NK-92 treated with Interleukin-12 subunit alpha and Interleukin-12 subunit beta, amount 100 ng/mL, for 24 hours (cell line): Measurements from ENCODE around the gene OSBPL2.

Experiments
- DNase-seq: peaks from one replicate; lab custom pipeline; 2025; lab: John Stamatoyannopoulos, UW

OSBPL2 gene

DNA sequence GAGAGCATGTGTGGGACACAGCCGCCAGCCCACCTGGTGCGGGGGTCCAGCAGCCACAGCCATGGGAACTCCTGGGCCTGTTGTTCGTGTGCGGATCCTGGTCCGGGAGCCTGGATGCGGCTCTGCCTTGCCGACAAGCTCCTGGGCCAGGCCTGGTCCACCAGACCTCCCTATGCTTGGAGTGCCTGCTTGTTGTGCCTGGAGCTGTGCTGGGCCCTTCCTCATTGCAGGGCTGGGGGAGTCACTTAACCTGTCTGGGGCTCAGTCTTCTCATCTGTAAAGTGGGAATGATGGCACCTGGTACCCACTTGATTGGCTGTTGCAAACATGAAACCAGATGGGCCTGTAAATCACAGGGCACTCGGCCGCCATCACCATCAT lies 2.6 kb upstream of the OSBPL2 start:
- DNase-seq, result no peak

DNA sequence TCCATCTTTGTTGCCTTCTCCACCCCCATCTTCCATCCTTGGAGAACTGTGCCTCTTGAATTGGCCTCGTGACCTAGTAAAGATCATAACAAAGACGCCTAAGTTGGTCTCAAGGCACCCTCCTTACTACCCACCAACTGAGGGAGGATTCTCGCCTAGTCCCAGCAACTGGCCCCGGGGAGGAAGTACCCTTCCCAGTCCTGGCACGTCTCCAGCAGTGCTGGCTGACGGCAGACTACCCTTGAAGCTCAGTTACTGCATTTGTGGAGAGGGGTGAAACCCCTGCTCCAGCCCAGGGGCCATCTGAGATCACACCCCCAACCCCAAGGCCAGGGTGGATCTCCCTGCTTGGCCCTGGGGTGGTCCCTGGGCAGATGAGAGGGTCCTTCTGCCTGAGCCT lies 2.1 kb upstream of the OSBPL2 start:
- DNase-seq, result no peak

DNA sequence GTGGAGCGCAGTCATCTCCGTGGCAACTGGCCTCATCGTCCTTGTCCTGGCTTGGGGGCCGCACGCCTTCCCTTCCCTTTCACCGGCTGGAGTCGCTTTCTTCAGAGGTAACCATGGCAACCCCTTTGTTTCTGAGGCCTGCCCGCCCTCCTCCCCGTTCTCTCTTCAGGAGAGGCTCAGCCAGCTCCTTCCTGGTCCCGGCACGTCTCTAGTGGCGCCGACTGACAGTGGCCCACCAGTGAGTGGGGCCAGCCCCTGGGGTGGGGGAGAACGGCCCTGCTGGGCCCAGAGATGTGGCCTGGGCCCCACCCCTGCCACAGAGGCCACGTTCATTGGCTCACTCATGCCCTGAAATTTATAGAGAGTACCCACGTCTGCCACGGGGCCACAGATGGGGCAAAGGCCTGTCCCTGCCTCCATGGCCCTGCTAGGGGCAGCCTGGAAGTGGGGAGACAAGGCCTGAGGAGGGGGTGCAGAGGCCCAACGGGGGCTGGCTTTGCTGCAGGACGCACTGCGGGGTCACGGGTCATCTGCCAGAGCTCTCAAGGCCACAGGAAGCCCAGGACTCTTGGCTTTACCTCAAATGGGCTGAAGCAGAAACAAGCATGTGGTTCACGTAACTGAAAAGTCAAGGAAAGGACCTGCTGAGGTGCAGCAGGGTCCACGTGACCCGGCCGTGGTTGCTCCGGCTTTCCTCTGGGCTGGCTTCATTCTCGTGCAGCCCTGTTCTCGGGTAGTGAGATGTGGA lies 1.4 kb upstream of the OSBPL2 start:
- DNase-seq, result no peak

DNA sequence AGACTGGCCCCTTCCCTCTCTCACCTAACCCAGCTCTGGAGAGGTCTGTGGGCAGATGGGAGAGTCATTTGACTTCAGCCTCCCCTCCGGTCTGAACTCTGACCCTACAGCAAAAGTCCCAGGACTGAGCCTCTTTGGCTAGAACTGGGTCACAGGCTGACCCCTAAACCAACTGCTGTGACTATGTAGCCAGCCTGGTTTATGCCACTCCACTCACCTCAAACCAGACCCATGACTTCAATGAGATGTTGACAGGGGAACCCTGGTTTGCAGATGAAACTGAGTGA lies 864 bp upstream of the OSBPL2 start:
- no peak for DNase-seq

DNA sequence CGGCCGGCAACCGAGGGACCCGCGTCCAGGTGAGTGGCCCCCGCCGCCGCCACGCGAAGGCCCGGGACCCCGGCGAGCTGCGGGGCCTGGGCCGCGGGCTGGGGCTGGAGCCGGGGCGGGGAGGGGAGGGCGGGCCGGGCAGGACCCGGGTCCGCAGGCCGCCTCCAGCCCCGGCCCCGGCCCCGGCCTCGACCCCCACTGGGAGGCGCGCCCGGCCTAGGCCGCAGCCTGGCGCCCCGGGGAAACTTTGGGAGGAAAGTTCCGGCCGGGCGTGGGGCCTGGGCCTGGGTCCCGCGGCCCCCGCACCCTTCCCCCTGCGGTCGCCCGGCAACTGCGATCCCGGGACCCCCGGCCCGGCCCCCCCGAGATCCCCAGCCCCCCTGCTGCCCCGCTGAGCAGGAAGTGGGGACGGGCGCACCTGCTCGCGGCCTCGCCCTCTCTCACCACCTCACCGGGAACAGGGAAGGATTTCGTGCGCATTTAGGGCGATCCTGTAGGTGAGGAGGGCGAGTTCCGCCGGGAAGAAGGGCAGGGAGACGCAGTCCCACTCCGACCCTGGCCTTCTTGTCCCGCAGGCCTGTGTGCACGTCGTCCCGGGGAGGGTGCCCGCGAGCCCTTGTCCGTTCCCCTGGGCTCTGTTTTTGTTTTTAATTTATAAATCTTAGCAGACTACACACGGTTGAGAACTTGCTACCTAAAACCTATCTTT lies 402 bp downstream of the OSBPL2 start:
- no peak for DNase-seq

DNA sequence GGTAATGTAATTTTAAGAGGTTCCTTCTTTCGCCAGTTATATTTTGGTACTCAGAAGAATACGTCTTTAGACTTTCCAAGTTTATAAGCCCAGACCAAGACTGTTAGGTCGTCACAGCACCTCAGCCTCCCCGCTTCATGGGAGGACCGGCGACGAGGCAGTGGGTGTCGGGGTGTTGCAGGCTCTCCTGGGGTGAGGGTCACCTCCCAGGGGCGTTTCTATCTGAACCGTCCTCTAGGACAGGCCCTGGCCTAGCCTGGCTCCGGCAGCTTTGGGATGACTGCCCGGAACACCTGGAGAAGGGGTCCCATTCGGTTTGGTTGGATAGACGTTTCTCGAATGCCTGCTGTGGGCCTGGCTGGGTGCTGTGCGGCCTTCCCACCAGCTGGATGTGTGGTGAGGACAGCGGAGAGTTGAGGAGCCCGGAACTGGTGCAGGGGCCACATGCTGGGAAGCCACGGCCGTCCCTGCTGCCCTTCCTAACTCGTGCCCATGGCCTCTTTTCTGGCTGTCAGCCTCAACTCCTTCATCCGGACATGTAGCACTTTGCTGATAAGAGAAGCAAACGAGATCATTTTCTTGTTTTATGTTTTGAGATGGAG lies 1.1 kb downstream of the OSBPL2 start:
- no peak for DNase-seq

DNA sequence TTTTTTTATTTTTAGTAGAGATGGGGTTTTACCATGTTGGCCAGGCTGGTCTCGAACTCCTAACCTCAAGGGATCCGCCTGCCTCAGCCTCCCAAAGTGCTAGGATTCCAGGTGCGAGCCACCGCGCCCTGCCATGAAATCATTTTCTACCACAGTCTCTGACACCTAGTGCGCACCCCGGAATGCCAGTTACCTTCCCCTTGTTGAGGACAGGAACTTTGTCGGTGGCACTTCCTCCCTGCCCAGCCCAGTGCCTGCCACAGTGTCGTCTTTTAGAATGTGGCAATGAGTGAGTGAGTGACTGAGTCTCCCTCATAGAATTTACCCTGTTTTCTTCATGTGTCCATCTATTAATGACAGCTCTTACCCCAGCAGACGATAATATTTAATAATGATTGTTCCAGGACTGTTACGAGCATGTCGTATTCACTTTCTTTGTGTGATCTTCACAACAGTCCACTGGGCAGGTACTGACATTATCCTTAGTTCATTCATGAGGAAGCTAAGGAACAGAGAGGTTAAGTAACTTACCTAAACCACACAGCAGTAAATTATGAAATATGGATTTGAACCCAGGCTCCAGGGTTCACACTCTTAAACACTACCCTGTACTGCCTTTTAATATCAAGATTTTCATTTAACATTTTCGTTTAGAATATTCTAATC lies 1.8 kb downstream of the OSBPL2 start:
- DNase-seq, result no peak

DNA sequence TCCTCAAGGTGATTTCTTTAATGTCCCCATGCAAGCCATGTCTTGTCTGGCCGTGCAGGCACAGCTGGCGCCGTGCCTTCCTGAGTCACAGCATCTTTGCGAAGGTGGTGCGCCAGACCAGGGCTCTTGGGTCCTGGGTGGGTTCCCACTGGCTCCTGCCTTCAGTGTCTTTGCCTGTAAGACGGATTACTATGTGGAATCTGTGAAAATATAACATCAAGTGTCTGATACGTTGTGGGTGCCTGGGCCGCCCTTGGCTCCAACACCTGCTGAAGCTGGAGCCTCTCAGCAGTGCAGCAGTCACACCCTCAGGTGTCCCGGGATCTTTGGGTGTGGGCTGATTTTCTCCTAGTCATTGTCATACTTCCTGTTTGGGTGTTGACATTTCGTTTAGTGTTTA lies 3.2 kb downstream of the OSBPL2 start:
- no peak for DNase-seq

DNA sequence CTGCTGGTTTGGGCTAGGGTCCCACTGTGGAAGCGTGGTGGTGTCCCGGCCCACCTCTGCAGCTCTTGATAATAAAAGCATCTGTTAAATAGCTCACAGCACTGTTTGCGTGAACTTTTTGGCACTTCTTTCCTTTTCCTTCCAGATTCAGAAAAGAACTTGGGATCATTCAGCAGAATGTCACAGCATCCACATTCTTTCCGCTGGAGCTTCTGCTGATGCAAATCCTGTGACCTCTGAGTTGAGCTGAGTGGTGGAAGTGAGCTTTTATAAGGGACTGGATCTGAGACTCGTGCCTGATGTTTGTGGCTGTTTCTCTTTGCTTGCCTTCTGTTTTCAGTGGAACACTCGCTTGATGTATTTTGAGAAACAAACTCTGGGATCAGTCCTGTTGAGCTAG lies 3.9 kb downstream of the OSBPL2 start:
- DNase-seq, result no peak

DNA sequence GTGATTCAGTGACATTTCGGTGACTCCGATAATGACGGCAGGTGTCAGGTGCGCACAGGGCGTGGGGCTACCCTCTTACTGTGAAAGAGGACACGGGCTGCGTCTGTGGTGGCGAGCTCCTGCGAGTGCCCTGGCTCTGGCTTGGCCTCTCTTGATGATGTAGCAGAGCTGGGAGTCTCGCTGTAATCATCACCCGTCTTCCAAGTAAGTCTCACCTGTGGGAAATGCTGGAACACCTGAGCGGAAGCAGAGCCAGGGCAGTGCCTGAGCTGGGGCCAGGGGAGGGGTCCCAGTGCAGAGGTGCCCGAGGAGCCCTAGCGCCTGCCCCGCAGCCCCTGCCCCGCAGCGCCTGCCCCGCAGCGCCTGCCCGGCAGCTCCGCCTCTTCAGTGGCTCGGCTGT lies 4.8 kb downstream of the OSBPL2 start:
- DNase-seq, result no peak

DNA sequence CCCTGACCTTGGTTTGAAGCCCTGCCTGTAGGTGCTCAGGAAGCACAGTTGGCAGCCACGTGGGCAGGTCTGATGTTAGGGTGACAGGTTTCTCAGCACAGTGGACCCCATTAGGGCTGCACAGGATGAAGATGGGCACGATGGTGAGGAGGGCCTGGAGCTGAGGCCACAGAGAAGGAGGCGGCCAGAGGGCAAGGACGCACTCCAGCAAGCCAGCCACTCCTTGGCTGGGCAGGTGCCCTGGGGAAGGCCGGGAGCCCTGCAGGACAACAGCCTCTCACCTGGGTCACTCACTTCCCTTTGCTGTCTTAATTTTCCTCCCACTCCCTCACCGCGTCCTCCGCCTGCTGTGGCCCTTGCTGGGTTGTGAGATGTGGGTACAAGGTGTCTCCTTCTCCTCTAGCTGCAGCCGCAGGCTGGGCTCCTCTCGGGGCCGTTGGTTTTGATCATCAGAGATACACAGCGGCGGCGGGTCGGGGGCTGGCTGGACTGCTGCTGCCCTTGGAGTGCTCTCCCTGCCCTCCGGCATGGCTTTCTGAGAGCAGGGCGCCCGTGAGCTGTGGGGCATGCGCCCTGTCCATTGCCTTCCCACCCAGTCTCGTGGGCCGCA lies 5.7 kb downstream of the OSBPL2 start:
- DNase-seq, result no peak

DNA sequence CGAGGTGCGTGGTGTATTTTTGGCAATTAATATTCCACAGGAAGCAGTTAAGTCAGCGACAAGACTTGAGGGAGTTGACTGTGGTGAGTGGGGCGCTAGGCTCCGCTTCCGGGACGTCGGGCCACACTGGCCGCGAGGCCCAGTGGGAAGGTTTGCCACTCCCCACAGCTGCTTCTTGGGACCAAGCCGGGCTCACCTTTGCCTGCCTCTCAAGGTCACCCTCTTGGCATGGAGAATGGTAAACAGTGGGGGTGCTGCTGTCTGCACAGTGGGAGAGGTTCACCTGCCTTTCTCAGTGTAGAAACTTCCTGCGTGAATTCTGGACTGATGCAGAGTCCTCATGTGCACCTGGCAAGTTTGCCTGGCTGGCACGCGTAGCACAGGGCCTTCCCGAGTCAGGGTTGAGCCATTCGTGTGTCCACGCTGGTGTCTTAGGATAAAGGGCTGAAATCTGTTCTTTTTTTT lies 6.4 kb downstream of the OSBPL2 start:
- no peak for DNase-seq

DNA sequence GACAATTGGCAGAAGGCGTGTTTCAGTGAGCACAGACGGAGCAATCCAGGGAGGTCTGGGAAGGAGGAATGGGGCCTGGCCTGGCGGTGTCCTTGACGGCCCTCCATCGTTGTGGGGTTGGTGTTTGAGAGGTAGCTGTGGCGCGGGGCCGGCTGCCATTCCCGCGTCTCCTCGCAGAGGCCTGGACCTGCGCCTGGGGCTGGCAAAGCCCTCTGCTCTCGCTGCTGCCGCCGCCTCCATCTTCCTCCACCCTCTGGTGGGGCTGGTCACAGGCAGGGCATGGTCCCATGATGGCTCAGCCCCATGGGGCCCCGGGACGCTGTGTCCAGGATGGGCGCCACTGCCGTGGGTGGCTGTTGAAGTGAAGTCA lies 7.6 kb downstream of the OSBPL2 start:
- DNase-seq, result no peak

DNA sequence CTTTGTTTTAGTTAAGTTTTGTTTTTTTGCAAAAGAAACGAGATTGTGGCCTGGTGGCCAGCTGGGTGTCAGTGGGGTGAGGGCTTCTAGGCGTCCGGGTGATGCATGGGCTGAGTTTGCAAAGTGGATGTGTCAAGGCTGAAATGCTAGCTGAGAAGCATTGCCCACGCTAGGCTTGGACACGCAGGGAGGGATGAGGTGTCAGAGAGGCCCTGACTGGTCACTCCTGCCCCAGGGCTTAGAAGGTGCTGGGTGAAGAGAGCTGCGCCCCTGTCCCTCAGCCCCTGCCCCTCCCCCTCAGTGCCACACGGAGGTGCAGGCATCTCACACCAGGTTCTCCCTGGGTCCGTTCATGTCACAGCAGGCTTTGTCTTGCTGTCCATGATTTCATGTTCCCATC lies 8.1 kb downstream of the OSBPL2 start:
- no peak for DNase-seq

DNA sequence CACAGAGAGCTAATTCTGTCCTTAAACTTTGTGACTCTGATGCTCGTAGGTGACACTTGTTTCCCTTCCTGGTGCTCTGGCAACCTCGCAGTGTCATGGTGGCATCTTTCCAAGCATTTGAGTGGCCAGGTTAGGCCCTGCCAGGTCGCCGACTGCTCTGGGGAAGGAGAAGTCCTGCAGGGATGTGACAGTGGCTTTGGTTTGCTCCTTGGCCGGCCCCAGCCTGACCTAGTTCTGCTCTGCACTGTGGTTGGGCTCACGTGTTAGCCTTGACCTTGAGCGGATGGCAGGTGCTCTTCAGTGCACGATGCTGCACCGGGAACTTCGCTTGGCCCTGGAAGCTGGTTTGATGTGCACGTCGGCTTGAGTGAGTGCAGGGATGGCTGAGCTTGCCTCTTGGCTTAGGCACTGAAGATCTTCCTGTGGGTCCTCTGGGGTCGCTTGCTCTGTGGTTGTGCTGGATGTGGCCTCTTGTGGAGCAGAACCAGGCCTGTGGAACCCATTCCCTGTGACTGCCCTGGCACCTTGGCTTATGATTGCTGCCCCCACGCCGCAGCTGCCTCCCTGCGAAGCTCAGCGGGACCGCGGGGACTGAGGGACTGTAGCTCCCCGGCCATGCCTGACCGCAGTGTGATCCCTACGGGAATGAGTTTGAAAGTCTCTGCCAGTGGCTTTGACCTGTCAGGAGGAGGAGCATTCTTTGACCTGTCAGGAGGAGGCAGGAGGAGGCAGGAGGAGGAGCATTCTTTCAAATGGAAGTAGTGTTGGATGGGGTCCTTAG lies 8.7 kb downstream of the OSBPL2 start:
- no peak for DNase-seq

DNA sequence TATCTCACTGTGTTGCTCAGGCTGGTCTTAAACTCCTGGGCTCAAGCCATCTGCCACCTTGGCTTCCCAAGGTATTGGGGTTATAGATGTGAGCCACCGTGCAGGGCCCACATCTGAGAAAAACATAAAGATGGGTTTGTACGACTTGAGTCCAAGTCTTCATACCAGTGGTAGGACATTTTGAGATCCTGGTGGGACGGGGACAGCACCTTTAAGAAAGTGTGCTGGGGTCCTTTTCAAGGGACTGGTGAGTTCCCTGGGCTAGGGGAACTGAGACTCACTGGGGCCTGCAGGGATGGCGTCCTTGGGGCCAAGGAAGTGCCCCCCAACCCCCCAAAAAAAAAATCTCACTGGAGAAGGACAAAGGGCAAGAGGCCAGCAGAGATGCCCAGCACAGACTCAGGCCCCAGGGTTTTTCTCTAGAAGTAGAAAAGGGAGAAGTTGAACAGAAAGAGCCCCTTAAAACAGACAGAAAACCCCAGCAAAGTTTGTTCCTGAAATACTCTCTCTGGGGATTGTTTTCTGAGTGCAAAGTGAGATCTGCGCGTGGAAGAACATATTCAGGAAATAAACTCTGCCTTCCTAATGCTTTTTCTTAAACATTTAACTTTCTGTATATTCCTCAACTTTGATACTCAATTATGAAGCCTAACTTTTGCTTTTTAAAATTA lies 10.7 kb downstream of the OSBPL2 start:
- DNase-seq, result no peak

DNA sequence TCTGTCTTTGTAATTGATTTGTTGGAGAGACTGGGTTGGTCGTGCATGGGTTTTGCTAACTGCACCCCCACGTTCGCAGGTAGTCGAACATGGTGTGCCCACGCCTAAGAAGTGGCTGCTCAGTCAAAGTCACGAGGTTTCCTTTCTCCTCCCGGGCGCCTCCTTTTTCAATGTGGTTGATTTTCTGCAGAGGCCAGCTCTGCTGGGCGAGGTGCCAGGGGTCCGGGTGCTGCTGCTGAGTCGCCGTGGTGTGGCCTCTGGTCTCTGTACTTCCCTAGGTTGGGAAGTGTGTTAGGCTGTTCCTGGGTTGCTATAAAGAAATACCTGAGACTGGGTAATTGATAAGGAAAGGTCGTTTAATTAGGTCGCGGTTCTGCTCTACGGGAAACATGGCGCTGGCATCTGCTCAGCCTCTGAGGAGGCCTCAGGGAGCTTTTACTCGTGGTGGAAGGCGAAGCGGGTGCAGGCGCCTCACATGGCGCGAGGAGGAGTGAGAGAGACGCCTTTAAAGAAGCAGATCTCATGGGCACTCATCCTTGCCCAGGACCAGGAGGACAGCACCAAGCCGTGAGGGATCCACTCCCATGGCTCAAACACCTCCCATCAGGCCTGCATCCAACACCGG lies 14.1 kb downstream of the OSBPL2 start:
- DNase-seq, result no peak

DNA sequence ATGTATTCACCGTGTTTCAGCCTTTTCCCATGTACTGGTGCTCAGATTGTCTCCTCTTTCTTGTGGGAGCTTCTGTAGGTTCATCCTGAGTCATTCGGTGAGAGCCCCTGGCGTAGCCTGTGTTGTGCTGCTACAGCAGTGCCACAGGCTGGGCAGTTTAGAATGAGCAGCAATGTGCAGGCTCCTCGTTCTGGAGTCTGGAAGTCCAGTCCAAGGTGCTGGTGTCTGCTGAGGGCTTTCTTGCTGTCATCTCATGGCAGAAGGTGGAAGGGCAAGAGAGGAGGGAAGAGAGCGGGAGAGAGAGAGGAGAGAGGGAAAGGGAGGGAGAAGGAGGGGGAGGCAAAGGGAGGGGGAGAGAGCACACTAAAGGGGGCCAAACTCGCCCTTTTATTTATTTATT lies 15.1 kb downstream of the OSBPL2 start:
- no peak for DNase-seq

DNA sequence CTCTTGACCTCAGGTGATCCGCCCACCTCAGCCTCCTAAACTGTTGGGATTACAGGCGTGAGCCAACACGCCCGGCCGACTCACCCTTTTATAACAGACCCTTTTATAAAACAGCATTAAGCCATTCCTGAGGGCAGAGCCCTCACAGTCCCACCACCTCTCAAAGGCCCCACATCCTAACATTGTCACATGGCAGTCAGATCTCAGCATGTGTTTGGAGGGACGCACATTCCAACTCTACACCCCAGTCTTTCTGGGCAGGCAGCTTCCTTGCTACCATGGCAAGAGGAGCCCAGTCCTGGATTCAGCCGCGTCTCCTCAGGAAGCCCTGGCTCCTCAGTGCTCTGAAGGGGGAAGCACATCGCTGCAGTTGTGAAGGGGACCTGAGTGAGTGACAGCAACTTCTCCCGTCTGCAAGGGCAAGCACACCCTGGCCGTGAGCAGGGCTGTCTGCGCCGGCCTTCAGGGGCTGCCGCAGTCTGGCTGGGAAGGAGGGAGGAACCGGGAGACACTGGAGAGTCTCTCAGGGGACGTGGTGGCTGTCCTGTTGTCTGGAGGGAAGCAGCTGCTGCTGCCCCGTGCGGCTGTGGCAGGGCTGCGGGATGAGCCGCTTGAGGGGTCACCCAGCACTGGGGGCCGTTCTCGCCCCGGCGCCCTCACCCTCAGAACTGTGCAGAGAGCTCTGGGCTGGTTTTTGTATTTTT lies 15.9 kb downstream of the OSBPL2 start:
- no peak for DNase-seq

DNA sequence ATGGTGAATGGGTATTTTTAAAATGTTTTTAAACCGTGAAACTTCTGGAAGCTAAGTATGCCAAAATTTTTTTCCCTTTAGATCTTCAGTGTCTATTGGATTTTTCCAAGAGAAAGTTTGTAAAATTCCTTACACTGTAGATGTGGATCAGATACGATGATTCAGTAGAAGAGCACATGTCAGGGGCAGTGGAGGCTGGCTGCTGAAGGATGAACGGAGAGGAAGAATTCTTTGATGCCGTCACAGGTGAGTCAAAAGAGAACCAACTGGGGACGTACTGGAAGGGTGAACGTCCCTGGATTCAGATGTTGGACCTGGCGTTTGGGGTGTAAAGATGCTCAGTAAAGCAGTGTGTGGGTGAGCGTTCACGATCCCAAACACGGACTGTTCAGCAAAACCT lies 17.7 kb downstream of the OSBPL2 start:
- no peak for DNase-seq
